ENCODE measurements around the gene CIAO3.

Gene CIAO3

GRCh38 chr16:734981-735881, 5.6 kb downstream of the CIAO3 start:
- no peak for DNase-seq (ENCODE audit: low spot score)

- no peak for DNase-seq (ENCODE audit: low spot score)
Measured at GRCh38 chr16:734208-734980, 6.4 kb downstream of the CIAO3 start.

- no peak for DNase-seq (ENCODE audit: low spot score)
Measured at GRCh38 chr16:733382-734207, 7.2 kb downstream of the CIAO3 start.

GRCh38 chr16:732936-733335, 7.9 kb downstream of the CIAO3 start:
- no peak for DNase-seq (ENCODE audit: low spot score)

- DNase-seq (ENCODE audit: low spot score): no peak
Measured at GRCh38 chr16:732332-732731, 8.5 kb downstream of the CIAO3 start.

- DNase-seq (ENCODE audit: low spot score): no peak
Measured at GRCh38 chr16:730666-731509, 9.9 kb downstream of the CIAO3 start.

- no peak for DNase-seq (ENCODE audit: low spot score)
Measured at GRCh38 chr16:729768-730665, 10.8 kb downstream of the CIAO3 start.

GRCh38 chr16:728890-729744, 11.7 kb downstream of the CIAO3 start:
- DNase-seq (ENCODE audit: low spot score): no peak

GRCh38 chr16:728131-728889, 12.5 kb downstream of the CIAO3 start:
- DNase-seq (ENCODE audit: low spot score): peak; percentile 87

- DNase-seq (ENCODE audit: low spot score): no peak
Measured at GRCh38 chr16:727291-727977, 13.4 kb downstream of the CIAO3 start.

GRCh38 chr16:726438-727290, 14.1 kb downstream of the CIAO3 start, which contains the start of the genes CCDC78 and HAGHL:
TSS of gene CCDC78 (minus strand) at chr16:726443. CDS start at chr16:726367, 76 bp downstream.
TSS of gene HAGHL (plus strand) at chr16:727106. CDS start at chr16:727510, 404 bp downstream.
- peak; percentile 52 for DNase-seq (ENCODE audit: low spot score)

GRCh38 chr16:726188-726437, 14.7 kb downstream of the CIAO3 start:
- DNase-seq (ENCODE audit: low spot score): no peak

GRCh38 chr16:725463-726187, 15.2 kb downstream of the CIAO3 start:
- DNase-seq (ENCODE audit: low spot score): no peak

GRCh38 chr16:725041-725376, 15.8 kb downstream of the CIAO3 start:
- DNase-seq (ENCODE audit: low spot score): no peak

GRCh38 chr16:724188-725040, 16.4 kb downstream of the CIAO3 start:
- no peak for DNase-seq (ENCODE audit: low spot score)

GRCh38 chr16:723695-724094, 17.1 kb downstream of the CIAO3 start:
- no peak for DNase-seq (ENCODE audit: low spot score)
